SK-N-SH (cell line): ENCODE measurements around the gene ANO10. TPM values are rescaled to one million over a fixed set of nuclear protein-coding genes. Genes with fewer than 3 reads are reported as not detected.
"Not testable (repeated sequence)": the region's sequence is repeated elsewhere in the genome, so short reads cannot be mapped to it uniquely, and the experiment has no call there.

Experiments
- CTCF ChIA-PET: fragments of 300-600, 350-600 bp; formaldehyde crosslinking; extraction: SDS; loops from one replicate; lab custom pipeline; 2021; lab: Yijun Ruan, JAX
- POLR2A ChIA-PET: fragments of 350-600 bp; sonication (Branson Sonifier 250); formaldehyde crosslinking; extraction: SDS; loops from one replicate; lab custom pipeline; 2020; ENCODE audit warnings: antibody characterized with exemption, inconsistent platforms; lab: Yijun Ruan, JAX
- DNase-seq: peaks from one replicate; pipeline ENCODE4 v3.0.0; 2012
- H2AFZ ChIP-seq: fragments of 200-600 bp; sonication (generic); 2 replicates; pipeline ENCODE4 v1.8.1; 2016; ENCODE audit warnings: antibody characterized with exemption, mild to moderate bottlenecking, low read depth
- H3F3A ChIP-seq: fragments of 200-600 bp; sonication (generic); replicated peaks from 2 replicates; pipeline ENCODE3; 2016; ENCODE audit warnings: antibody characterized with exemption, mild to moderate bottlenecking; ENCODE audit not compliant: insufficient read depth
- H3K27ac ChIP-seq, 2 experiments: fragments of 200-500 bp in 1 of 2; fragments of 200-600 bp in 1 of 2; sonication (Bioruptor generic) in 1 of 2; sonication (generic), shearing (Covaris generic) in 1 of 2; 2 replicates each; pipeline versions ENCODE4 v1.5.1 to v1.6.1; 2014 to 2016; ENCODE audit warnings: low read depth in 2 of 2, inconsistent platforms in 1 of 2, low read length in 1 of 2, mild to moderate bottlenecking in 1 of 2, mixed read lengths in 1 of 2
- H3K27me3 ChIP-seq: fragments of 200-600 bp; sonication (generic), shearing (Covaris generic); 2 replicates; pipeline ENCODE4 v1.6.1; 2016; ENCODE audit warnings: mixed run types; ENCODE audit not compliant: insufficient read depth
- H3K36me3 ChIP-seq, 2 experiments: fragments of 200-500 bp in 1 of 2; fragments of 200-600 bp in 1 of 2; sonication (Bioruptor generic) in 1 of 2; sonication (generic) in 1 of 2; replicated peaks in 1 of 2; 2 replicates each; pipeline versions ENCODE3 to v1.5.1; 2014 to 2016; ENCODE audit warnings: low read length in 1 of 2, mild to moderate bottlenecking in 1 of 2; ENCODE audit not compliant: insufficient read depth in 2 of 2, control insufficient read depth in 1 of 2
- H3K4me1 ChIP-seq, 2 experiments: fragments of 200-500 bp in 1 of 2; fragments of 200-600 bp in 1 of 2; sonication (Bioruptor generic) in 1 of 2; sonication (generic), shearing (Covaris generic) in 1 of 2; 2 replicates each; pipeline versions ENCODE4 v1.5.1 to v1.6.1; 2014 to 2016; ENCODE audit warnings: low read depth in 1 of 2, low read length in 1 of 2, mixed run types in 1 of 2; ENCODE audit not compliant: insufficient read depth in 2 of 2, control insufficient read depth in 1 of 2
- H3K4me2 ChIP-seq: fragments of 200-600 bp; sonication (generic), shearing (Covaris generic); 2 replicates; pipeline ENCODE4 v1.6.1; 2017; ENCODE audit warnings: mixed run types
- H3K4me3 ChIP-seq, 2 experiments: fragments of 200-500 bp in 1 of 2; fragments of 200-600 bp in 1 of 2; sonication (Bioruptor generic) in 1 of 2; sonication (generic), shearing (Covaris generic) in 1 of 2; 2 replicates each; pipeline versions ENCODE4 v1.5.1 to v1.8.1; 2014 to 2016; ENCODE audit warnings: low read depth in 2 of 2, inconsistent platforms in 1 of 2, low read length in 1 of 2, mild to moderate bottlenecking in 1 of 2, mixed read lengths in 1 of 2, moderate library complexity in 1 of 2
- H3K79me2 ChIP-seq: fragments of 200-600 bp; sonication (generic); 2 replicates; pipeline ENCODE4 v1.8.1; 2017; ENCODE audit warnings: mild to moderate bottlenecking; ENCODE audit not compliant: insufficient read depth
- H3K9ac ChIP-seq: fragments of 200-600 bp; sonication (generic); 2 replicates; pipeline ENCODE4 v1.6.1; 2017; ENCODE audit warnings: mixed run types
- H3K9me2 ChIP-seq: fragments of 200-600 bp; sonication (generic); 2 replicates; pipeline ENCODE4 v1.6.1; 2017; ENCODE audit warnings: mixed run types
- H3K9me3 ChIP-seq: fragments of 200-600 bp; sonication (generic); 2 replicates; pipeline ENCODE4 v1.6.1; 2017; ENCODE audit warnings: mixed run types, mild to moderate bottlenecking, moderate library complexity
- H4K20me1 ChIP-seq: fragments of 200-600 bp; sonication (generic); 2 replicates; pipeline ENCODE4 v1.6.1; 2017; ENCODE audit warnings: mild to moderate bottlenecking, mixed run types; ENCODE audit not compliant: insufficient read depth
- ELF1 ChIP-seq: IDR thresholded peaks from 2 replicates; pipeline ENCODE4 v1.4.0; 2012
- FOSL2 ChIP-seq: IDR thresholded peaks from 2 replicates; pipeline ENCODE4 v1.4.0; 2012; ENCODE audit warnings: low read depth, mild to moderate bottlenecking, moderate library complexity, borderline replicate concordance
- JUND ChIP-seq: IDR thresholded peaks from 2 replicates; pipeline ENCODE4 v1.4.0; 2012
- NRF1 ChIP-seq: IDR thresholded peaks from 2 replicates; pipeline ENCODE4 v1.6.1; 2012; ENCODE audit warnings: low read depth, mild to moderate bottlenecking, low read length
- RCOR1 ChIP-seq: fragments of 150-350 bp; IDR thresholded peaks from 2 replicates; pipeline ENCODE4 v1.6.1; 2017; ENCODE audit warnings: antibody characterized with exemption, low read length
- RFX5 ChIP-seq: IDR thresholded peaks from 2 replicates; pipeline ENCODE4 v1.6.1; 2012; ENCODE audit warnings: mild to moderate bottlenecking, improper control_type of control experiment, low read length
- SMC3 ChIP-seq: IDR thresholded peaks from 2 replicates; pipeline ENCODE4 v1.6.1; 2012; ENCODE audit warnings: low read depth, low read length, improper control_type of control experiment
- TAF1 ChIP-seq: IDR thresholded peaks from 2 replicates; pipeline ENCODE4 v1.6.1; 2012; ENCODE audit warnings: low read depth, mild to moderate bottlenecking, low read length, moderate library complexity, borderline replicate concordance
- TEAD4 ChIP-seq: IDR thresholded peaks from 2 replicates; pipeline ENCODE4 v1.4.0; 2012; ENCODE audit warnings: mild to moderate bottlenecking, borderline replicate concordance; ENCODE audit not compliant: insufficient read depth
- USF1 ChIP-seq: IDR thresholded peaks from 2 replicates; pipeline ENCODE4 v1.4.0; 2012; ENCODE audit warnings: low read depth, borderline replicate concordance
- WGBS: methylation state at CpG from one replicate; pipeline ENCODE4 v1.1.6; 2017; ENCODE audit warnings: low lambda C conversion rate; 5-methylcytosine and 5-hydroxymethylcytosine counted together
- polyA plus RNA-seq, 3 experiments: library from polyadenylated mRNA; depleted of rRNA; stranded (reverse); fragments of >200 nt; gene quantifications; 2 replicates each; pipeline ENCODE4 v1.2.3, GENCODE V29; 2012
- TF ChIP-seq, protein P1 (sequence below): IDR thresholded peaks from 2 replicates; pipeline ENCODE4 v1.4.0; 2012; ENCODE audit warnings: low read depth, borderline replicate concordance
- TF ChIP-seq, protein P2 (sequence below): IDR thresholded peaks from 2 replicates; pipeline ENCODE4 v1.4.0; 2012; ENCODE audit warnings: low read depth

Gene ANO10
- polyA plus RNA-seq, 1 of the 3 experiments (the other 2 are of a cell fraction) = 16.8 TPM

- H3K4me1 ChIP-seq = no peaks in the 10 kb centered on the region
- no peak overlapping the region for H2AFZ ChIP-seq
- no peak overlapping the region for H3K4me2 ChIP-seq
- no peaks in the 10 kb centered on the region for H4K20me1 ChIP-seq
- TF ChIP-seq SMC3 (no peak), FOSL2 (no peak), JUND (no peak)
- no peaks in the 10 kb centered on the region for H3K9me2 ChIP-seq
- 79% methylated on average over 5 of the region's 13 CpGs for WGBS
- no peaks in the 10 kb centered on the region for H3K27me3 ChIP-seq
- no peak overlapping the region for H3K9ac ChIP-seq
- CTCF ChIA-PET = interaction anchor here (1.1 kb wide), 1 partner anchor 540 kb away, joined by 3 read pairs; no protein-coding TSS in a partner anchor
- H3K79me2 ChIP-seq = no peaks in the 10 kb centered on the region
- POLR2A ChIA-PET = interaction anchor here (0.5 kb wide), 1 partner anchor 16 kb away, joined by 3 read pairs; no protein-coding TSS in a partner anchor
- no peak for DNase-seq
- H3F3A ChIP-seq = no peaks in the 10 kb centered on the region
- no peaks in the 10 kb centered on the region for H3K36me3 ChIP-seq
- H3K9me3 ChIP-seq = no peaks in the 10 kb centered on the region
- no peak overlapping the region for H3K4me3 ChIP-seq
- H3K27ac ChIP-seq = no peak overlapping the region
Measured at GRCh38 chr3:43659250-43659880, 37.6 kb upstream of the ANO10 start.

GRCh38 chr3:43656390-43656789 is 34.6 kb upstream of the ANO10 start:
- H4K20me1 ChIP-seq, H3K9me2 ChIP-seq, H3K9me3 ChIP-seq, H3K36me3 ChIP-seq, H2AFZ ChIP-seq, H3K4me3 ChIP-seq, H3K27ac ChIP-seq, H3K4me1 ChIP-seq, POLR2A ChIA-PET, H3K9ac ChIP-seq, CTCF ChIA-PET, DNase-seq, H3K79me2 ChIP-seq, H3K27me3 ChIP-seq, H3F3A ChIP-seq, H3K4me2 ChIP-seq: not testable (repeated sequence)
- no CpG with 5 or more reads among the region's 22 CpGs for WGBS

- no peak for TF ChIP-seq NRF1
- TF ChIP-seq ELF1 = no peak
- no peak for TF ChIP-seq USF1
- TF ChIP-seq RFX5 = no peak
- TF ChIP-seq, protein P1, sequence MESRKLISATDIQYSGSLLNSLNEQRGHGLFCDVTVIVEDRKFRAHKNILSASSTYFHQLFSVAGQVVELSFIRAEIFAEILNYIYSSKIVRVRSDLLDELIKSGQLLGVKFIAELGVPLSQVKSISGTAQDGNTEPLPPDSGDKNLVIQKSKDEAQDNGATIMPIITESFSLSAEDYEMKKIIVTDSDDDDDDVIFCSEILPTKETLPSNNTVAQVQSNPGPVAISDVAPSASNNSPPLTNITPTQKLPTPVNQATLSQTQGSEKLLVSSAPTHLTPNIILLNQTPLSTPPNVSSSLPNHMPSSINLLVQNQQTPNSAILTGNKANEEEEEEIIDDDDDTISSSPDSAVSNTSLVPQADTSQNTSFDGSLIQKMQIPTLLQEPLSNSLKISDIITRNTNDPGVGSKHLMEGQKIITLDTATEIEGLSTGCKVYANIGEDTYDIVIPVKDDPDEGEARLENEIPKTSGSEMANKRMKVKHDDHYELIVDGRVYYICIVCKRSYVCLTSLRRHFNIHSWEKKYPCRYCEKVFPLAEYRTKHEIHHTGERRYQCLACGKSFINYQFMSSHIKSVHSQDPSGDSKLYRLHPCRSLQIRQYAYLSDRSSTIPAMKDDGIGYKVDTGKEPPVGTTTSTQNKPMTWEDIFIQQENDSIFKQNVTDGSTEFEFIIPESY = no peak
- no peak for TF ChIP-seq TAF1
- TF ChIP-seq RCOR1 = no peak
- TF ChIP-seq, protein P2, sequence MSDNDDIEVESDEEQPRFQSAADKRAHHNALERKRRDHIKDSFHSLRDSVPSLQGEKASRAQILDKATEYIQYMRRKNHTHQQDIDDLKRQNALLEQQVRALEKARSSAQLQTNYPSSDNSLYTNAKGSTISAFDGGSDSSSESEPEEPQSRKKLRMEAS = no peak
- TF ChIP-seq TEAD4 = no peak
- no peak for TF ChIP-seq SMC3
- TF ChIP-seq, all 33 proteins: peak for 0
- Histone ChIP-seq H3K9me2 (no peaks in the 10 kb centered on the region), H3K27me3 (no peaks in the 10 kb centered on the region), H3K79me2 (no peaks in the 10 kb centered on the region), H3K4me1 (no peaks in the 10 kb centered on the region), H3K4me2 (no peak overlapping the region), H3K36me3 (no peaks in the 10 kb centered on the region), H4K20me1 (no peaks in the 10 kb centered on the region), H3K4me3 (no peak overlapping the region), H3K27ac (no peak overlapping the region), H3F3A (no peaks in the 10 kb centered on the region), H3K9me3 (no peaks in the 10 kb centered on the region), H3K9ac (no peak overlapping the region), H2AFZ (no peak overlapping the region)
- WGBS = 13% methylated on average over 1 of the region's 1 CpG
- no peak for DNase-seq
- ChIA-PET POLR2A (no interaction called here), CTCF (no interaction called here)
Measured at GRCh38 chr3:43650345-43650744, 28.5 kb upstream of the ANO10 start.
